Endothelial cell of umbilical vein (primary cell): Measurements from ENCODE around the gene RASAL3. TPM values are rescaled to one million over a fixed set of nuclear protein-coding genes. Genes with fewer than 3 reads are reported as not detected.

Source experiments
- BruUV-seq: library from RNA; stranded (reverse); fragments of 400-500 nt; replicated peaks from 2 replicates; lab custom pipeline; 2021; lab: Mats Ljungman, UMichigan
- CTCF ChIA-PET: fragments of 300-600, 350-600 bp; sonication (Branson Sonifier 250); formaldehyde crosslinking; loops from one replicate; lab custom pipeline; 2021; ENCODE audit warnings: antibody characterized with exemption, inconsistent platforms; lab: Charles Lee
- POLR2A ChIA-PET: fragments of 300-600, 350-600 bp; sonication (Branson Sonifier 250); formaldehyde crosslinking; loops from one replicate; lab custom pipeline; 2021; ENCODE audit warnings: antibody characterized with exemption, inconsistent platforms; lab: Charles Lee
- DNase-seq: peaks from one replicate; pipeline ENCODE4 v3.0.0-alpha.2; 2011; ENCODE audit warnings: low read depth, low spot score
- FAIRE-seq: peaks from 2 replicates; lab custom pipeline; 2011; peaks lifted over from hg19 to GRCh38; lab: Jason Lieb, UNC
- H2AFZ ChIP-seq: 2 replicates; pipeline ENCODE4 v1.6.0; 2012; ENCODE audit warnings: low read depth, low read length, control low read depth, inconsistent platforms
- H3K27ac ChIP-seq: 2 replicates; pipeline ENCODE4 v1.5.1; 2011; ENCODE audit warnings: low read depth, mild to moderate bottlenecking, control low read depth, low read length, moderate library complexity; ENCODE audit not compliant: insufficient read depth
- H3K27me3 ChIP-seq, 2 experiments: 2 replicates each; pipeline versions ENCODE4 v1.6.0 to v1.6.1; 2011; ENCODE audit warnings: low read length in 2 of 2, mixed read lengths in 1 of 2; ENCODE audit not compliant: control insufficient read depth in 2 of 2, insufficient read depth in 2 of 2
- H3K36me3 ChIP-seq, 2 experiments: 2 replicates in 1 of 2; 3 replicates in 1 of 2; pipeline ENCODE4 v1.5.1; 2011; ENCODE audit warnings: low read length in 2 of 2, mild to moderate bottlenecking in 1 of 2, moderate library complexity in 1 of 2; ENCODE audit not compliant: control insufficient read depth in 2 of 2, insufficient read depth in 2 of 2; ENCODE audit errors: extremely low read depth in 1 of 2
- H3K4me1 ChIP-seq: 3 replicates; pipeline ENCODE4 v1.5.1; 2011; ENCODE audit warnings: mild to moderate bottlenecking, low read length; ENCODE audit not compliant: control insufficient read depth, insufficient read depth; ENCODE audit errors: extremely low read depth
- H3K4me2 ChIP-seq: 2 replicates; pipeline ENCODE4 v1.6.1; 2011; ENCODE audit warnings: low read length, control low read depth, mixed read lengths; ENCODE audit not compliant: insufficient read depth
- H3K4me3 ChIP-seq, 3 experiments: fragments of 200-600 bp in 1 of 3; sonication (generic), shearing (Covaris generic) in 1 of 3; replicated peaks in 1 of 3; 2 replicates each; pipeline ENCODE4 v1.5.1; 2011 to 2016; ENCODE audit warnings: control low read depth in 3 of 3, low read length in 3 of 3, mild to moderate bottlenecking in 2 of 3, inconsistent platforms in 1 of 3, low read depth in 1 of 3, moderate library complexity in 1 of 3; ENCODE audit not compliant: insufficient read depth in 1 of 3
- H3K79me2 ChIP-seq: 2 replicates; pipeline ENCODE4 v1.6.0; 2012; ENCODE audit warnings: low read length, inconsistent platforms; ENCODE audit not compliant: control insufficient read depth, insufficient read depth
- H3K9ac ChIP-seq: replicated peaks from 2 replicates; pipeline ENCODE3; 2011; ENCODE audit warnings: low read length, control low read depth; ENCODE audit not compliant: insufficient read depth; ENCODE audit errors: extremely low read depth
- H3K9me1 ChIP-seq: replicated peaks from 3 replicates; pipeline ENCODE4 v1.6.0; 2011; ENCODE audit warnings: mild to moderate bottlenecking, low read length; ENCODE audit not compliant: control insufficient read depth, insufficient read depth; ENCODE audit errors: extremely low read depth
- H3K9me3 ChIP-seq: replicated peaks from 2 replicates; pipeline ENCODE4 v1.5.1; 2012; ENCODE audit warnings: low read length, inconsistent platforms; ENCODE audit not compliant: control insufficient read depth, insufficient read depth
- H4K20me1 ChIP-seq: replicated peaks from 2 replicates; pipeline ENCODE3; 2011; ENCODE audit warnings: mild to moderate bottlenecking, low read length; ENCODE audit not compliant: control insufficient read depth, insufficient read depth; ENCODE audit errors: extremely low read depth
- CTCF ChIP-seq, 2 donors: IDR thresholded peaks; 1 replicate in 1 of 2; 2 replicates in 1 of 2; pipeline ENCODE4 v1.5.1; 2011; ENCODE audit warnings: low read length in 2 of 2, mild to moderate bottlenecking in 2 of 2, moderate library complexity in 2 of 2, control low read depth in 1 of 2, inconsistent platforms in 1 of 2, low read depth in 1 of 2; ENCODE audit not compliant: insufficient read depth in 1 of 2; ENCODE audit errors: extremely low read depth in 1 of 2
- EZH2 ChIP-seq: IDR thresholded peaks from 2 replicates; pipeline ENCODE4 v1.6.1; 2012; ENCODE audit warnings: borderline replicate concordance, low read depth, mild to moderate bottlenecking, moderate library complexity, low read length, inconsistent platforms; ENCODE audit not compliant: severe bottlenecking
- FOS ChIP-seq: IDR thresholded peaks from 2 replicates; pipeline ENCODE4 v1.6.1; 2011; ENCODE audit warnings: mild to moderate bottlenecking, low read length, moderate library complexity, borderline replicate concordance; ENCODE audit not compliant: insufficient read depth
- GATA2 ChIP-seq: IDR thresholded peaks from 2 replicates; pipeline ENCODE4 v1.7.0; 2011; ENCODE audit warnings: low read depth, mild to moderate bottlenecking, moderate library complexity, mixed read lengths, low read length; ENCODE audit not compliant: insufficient read length, insufficient read depth
- JUN ChIP-seq: IDR thresholded peaks from 2 replicates; pipeline ENCODE4 v1.6.1; 2011; ENCODE audit warnings: borderline replicate concordance, low read depth; ENCODE audit not compliant: insufficient read length, insufficient read depth
- MAX ChIP-seq: IDR thresholded peaks from 2 replicates; pipeline ENCODE4 v1.6.1; 2011; ENCODE audit not compliant: insufficient read depth, insufficient read length
- MYC ChIP-seq: IDR thresholded peaks from one replicate; pipeline ENCODE4 v1.6.1; 2011; ENCODE audit warnings: mild to moderate bottlenecking, low read depth, low read length
- POLR2A ChIP-seq: IDR thresholded peaks from 2 replicates; pipeline ENCODE4 v1.6.1; 2012; ENCODE audit warnings: low read depth, mild to moderate bottlenecking, control low read depth, low read length
- POLR2AphosphoS5 ChIP-seq: IDR thresholded peaks from 2 replicates; pipeline ENCODE4 v1.6.1; 2012; ENCODE audit warnings: low read depth, mild to moderate bottlenecking, control low read depth, low read length, moderate library complexity; ENCODE audit not compliant: insufficient read depth
- dilution Hi-C: fragments of 300-500 bp; cut with MboI; formaldehyde crosslinking; loops from one replicate; pipeline ENCODE4 v1.15.0; 2019; ENCODE audit warnings: low sequenced_read_pairs; ENCODE audit not compliant: extremely low pct_ligation_motif_present
- intact Hi-C: fragments of 100-400 bp; cut with micrococcal nuclease; formaldehyde crosslinking; loops from one replicate; pipeline ENCODE4 v1.10.0; 2022
- polyA plus RNA-seq, 4 experiments: library from polyadenylated mRNA; depleted of rRNA in 3 of 4; stranded (reverse) in 3 of 4; unstranded in 1 of 4; fragments of >200 nt; gene quantifications; 2 replicates each; pipeline versions ENCODE4 v1.2.1 to v1.2.3, GENCODE V29; 2011 to 2012; ENCODE audit warnings: missing spikeins in 1 of 4
- total RNA-seq: library from RNA; stranded (reverse); gene quantifications from 2 replicates; pipeline ENCODE4 v1.2.3, GENCODE V29; 2021

RASAL3 gene
- total and polyA plus RNA-seq, 2 donors (not counting 3 experiments of a cell fraction or from before 2014, with no cell fraction given) = 4.1 to 5.7 TPM

GRCh38 chr19:15511671-15512424 lies 47.5 kb upstream of the RASAL3 start:
- H3K9ac ChIP-seq = no peak overlapping the region
- H3K27me3 ChIP-seq = peaks cover 15 to 18% of the 10 kb centered on the region in 2 experiments
- no peak overlapping the region for H2AFZ ChIP-seq
- no peaks in the 10 kb centered on the region for H3K9me1 ChIP-seq
- H3K4me2 ChIP-seq = no peak overlapping the region
- no TSS peak for BruUV-seq
- no peaks in the 10 kb centered on the region for H4K20me1 ChIP-seq
- H3K4me1 ChIP-seq = no peaks in the 10 kb centered on the region
- no peak overlapping the region for H3K27ac ChIP-seq
- ChIA-PET POLR2A (no interaction called here), CTCF (interaction anchor here (1.1 kb wide), 1 partner anchor 15 kb away, joined by 4 read pairs; no protein-coding TSS in a partner anchor)
- FAIRE-seq (no peak), DNase-seq (no peak)
- no peaks in the 10 kb centered on the region for H3K9me3 ChIP-seq
- dilution Hi-C loops = no loop called here
- H3K36me3 ChIP-seq = no peaks in the 10 kb centered on the region
- TF ChIP-seq GATA2 = no peak
- TF ChIP-seq POLR2AphosphoS5 = no peak
- no peak for TF ChIP-seq CTCF (IDR thresholded peaks at IDR 0.05; ENCODE audit: extremely low read depth in 1 of 2, insufficient read depth in 1 of 2, low read depth in 1 of 2, low read length in 2 of 2)
- no peak for TF ChIP-seq MYC
- no peak for TF ChIP-seq EZH2
- TF ChIP-seq POLR2A = no peak
- TF ChIP-seq FOS = no peak
- TF ChIP-seq MAX = no peak
- no peak for TF ChIP-seq JUN
- intact Hi-C loops = no loop called here
- H3K79me2 ChIP-seq = no peaks in the 10 kb centered on the region
- H3K4me3 ChIP-seq = no peak overlapping the region
